ENCODE measurements around the gene ADPGK. TPM values are rescaled to one million over a fixed set of nuclear protein-coding genes. Genes with fewer than 3 reads are reported as not detected.
"Not testable (repeated sequence)": the region's sequence is repeated elsewhere in the genome, so short reads cannot be mapped to it uniquely, and the experiment has no call there.

Gene ADPGK
- total RNA-seq, 2 experiments from 2014 or later, result 66.0 to 69.9 TPM

GRCh38 chr15:72737061-72737460 is 46.5 kb downstream of the ADPGK start:
- DNase-seq, result no peak
- H3K4me3 Mint-ChIP-seq, result no peak overlapping the region
- H3K27ac Mint-ChIP-seq, result no peak overlapping the region
- H3K27me3 Mint-ChIP-seq, result no peaks in the 10 kb centered on the region
- no peaks in the 10 kb centered on the region for H3K9me3 Mint-ChIP-seq
- H3K36me3 Mint-ChIP-seq, result peaks cover 44% of the 10 kb centered on the region
- peaks cover 28% of the 10 kb centered on the region for H3K4me1 Mint-ChIP-seq

DNA sequence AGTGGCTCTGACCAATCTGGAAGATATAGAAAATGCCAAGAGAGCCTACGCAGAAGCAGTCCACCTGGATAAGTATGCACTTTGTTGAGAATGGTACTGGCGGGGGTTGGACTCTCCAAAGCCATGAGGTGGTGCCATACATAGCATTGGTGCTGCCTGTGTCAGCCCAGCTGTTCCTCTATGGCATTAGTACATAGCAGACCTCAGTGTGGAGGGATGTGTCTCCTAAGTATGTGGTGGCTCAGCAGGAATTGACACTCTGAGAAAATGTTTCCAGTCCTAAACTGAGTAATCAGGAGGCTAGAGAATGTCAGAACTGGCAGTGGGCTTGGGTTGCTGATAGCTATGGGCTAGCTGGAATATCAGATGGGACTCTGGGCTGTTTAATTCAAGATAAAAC is 48.4 kb downstream of the ADPGK start:
- H3K36me3 Mint-ChIP-seq, result peaks cover 38% of the 10 kb centered on the region

GRCh38 chr15:72733941-72734738 is 49.4 kb downstream of the ADPGK start:
- Mint-ChIP-seq H3K4me3 (no peak overlapping the region), H3K27ac (no peak overlapping the region), H3K36me3 (peaks cover 31% of the 10 kb centered on the region), H3K9me3 (no peaks in the 10 kb centered on the region), H3K4me1 (peaks cover 3% of the 10 kb centered on the region), H3K27me3 (no peaks in the 10 kb centered on the region)
- no peak for DNase-seq

More for the DNA sequence above, 48.4 kb downstream of the ADPGK start:
- Mint-ChIP-seq H3K27ac (no peak overlapping the region), H3K27me3 (no peaks in the 10 kb centered on the region), H3K9me3 (no peaks in the 10 kb centered on the region), H3K4me3 (no peak overlapping the region), H3K4me1 (peaks cover 10% of the 10 kb centered on the region)
- DNase-seq, result no peak

GRCh38 chr15:72732516-72732915 is 51.0 kb downstream of the ADPGK start:
- no peaks in the 10 kb centered on the region for H3K4me1 Mint-ChIP-seq
- H3K4me3 Mint-ChIP-seq, result no peak overlapping the region

GRCh38 chr15:72732086-72732485 is 51.5 kb downstream of the ADPGK start:
- DNase-seq, result no peak
- no peak overlapping the region for H3K4me3 Mint-ChIP-seq
- peaks cover 18% of the 10 kb centered on the region for H3K36me3 Mint-ChIP-seq
- H3K9me3 Mint-ChIP-seq, result no peaks in the 10 kb centered on the region
- no peaks in the 10 kb centered on the region for H3K4me1 Mint-ChIP-seq
- H3K27me3 Mint-ChIP-seq, result no peaks in the 10 kb centered on the region
- no peak overlapping the region for H3K27ac Mint-ChIP-seq

More at GRCh38 chr15:72732516-72732915, 51.0 kb downstream of the ADPGK start:
- peaks cover 22% of the 10 kb centered on the region for H3K36me3 Mint-ChIP-seq
- no peak for DNase-seq
- H3K9me3 Mint-ChIP-seq, result no peaks in the 10 kb centered on the region
- no peaks in the 10 kb centered on the region for H3K27me3 Mint-ChIP-seq
- H3K27ac Mint-ChIP-seq, result no peak overlapping the region

DNA sequence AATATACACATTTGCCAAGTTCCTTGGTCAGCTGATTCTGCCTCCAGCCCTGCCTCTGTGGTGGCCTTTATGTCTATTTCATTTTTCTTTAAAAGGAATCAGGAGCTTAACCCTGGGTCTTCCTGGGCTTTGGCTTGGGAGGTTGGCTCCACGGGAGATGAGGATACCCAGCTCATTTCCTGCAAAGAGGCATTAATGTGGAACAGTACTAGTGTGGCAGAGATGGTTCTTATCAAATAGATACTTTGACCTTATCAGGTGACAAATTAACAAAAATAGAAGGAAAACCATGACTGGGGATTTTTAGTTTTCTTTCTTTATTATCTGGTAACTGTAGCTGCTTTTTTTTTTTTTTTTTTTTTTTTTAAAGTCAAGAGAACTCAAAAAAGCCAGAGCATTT is 54.7 kb downstream of the ADPGK start:
- no peaks in the 10 kb centered on the region for H3K27me3 Mint-ChIP-seq
- no peaks in the 10 kb centered on the region for H3K9me3 Mint-ChIP-seq
- H3K27ac Mint-ChIP-seq, result no peak overlapping the region
- H3K36me3 Mint-ChIP-seq, result peaks cover 10% of the 10 kb centered on the region
- DNase-seq, result no peak
- no peaks in the 10 kb centered on the region for H3K4me1 Mint-ChIP-seq
- H3K4me3 Mint-ChIP-seq, result no peak overlapping the region

DNA sequence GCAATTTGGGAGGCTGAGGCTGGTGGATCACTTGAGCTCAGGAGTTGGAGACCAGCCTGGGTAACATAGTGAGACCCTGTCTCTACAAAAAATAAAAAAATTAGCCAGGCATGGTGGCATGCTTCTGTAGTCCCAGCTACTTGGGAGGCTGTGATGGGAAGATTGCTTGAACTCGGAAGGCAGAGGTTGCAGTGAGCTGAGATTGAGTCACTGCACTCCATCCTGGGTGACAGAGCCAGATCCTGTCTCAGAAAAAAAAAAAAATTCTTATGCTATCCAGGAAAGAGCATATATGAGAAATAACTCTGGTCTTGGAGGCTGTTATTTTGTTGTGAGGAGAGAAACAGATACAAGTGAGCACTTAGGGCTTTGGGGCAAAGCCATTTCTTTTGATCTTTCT is 55.3 kb downstream of the ADPGK start:
- DNase-seq, H3K4me1 Mint-ChIP-seq, H3K27me3 Mint-ChIP-seq, H3K27ac Mint-ChIP-seq, H3K4me3 Mint-ChIP-seq, H3K36me3 Mint-ChIP-seq, H3K9me3 Mint-ChIP-seq: not testable (repeated sequence)

- peaks cover 7% of the 10 kb centered on the region for H3K36me3 Mint-ChIP-seq
- no peak for DNase-seq
- no peaks in the 10 kb centered on the region for H3K9me3 Mint-ChIP-seq
- H3K27ac Mint-ChIP-seq, result no peak overlapping the region
- no peak overlapping the region for H3K4me3 Mint-ChIP-seq
- H3K27me3 Mint-ChIP-seq, result no peaks in the 10 kb centered on the region
- H3K4me1 Mint-ChIP-seq, result no peaks in the 10 kb centered on the region
Observed at GRCh38 chr15:72727154-72727553, 56.4 kb downstream of the ADPGK start.

DNA sequence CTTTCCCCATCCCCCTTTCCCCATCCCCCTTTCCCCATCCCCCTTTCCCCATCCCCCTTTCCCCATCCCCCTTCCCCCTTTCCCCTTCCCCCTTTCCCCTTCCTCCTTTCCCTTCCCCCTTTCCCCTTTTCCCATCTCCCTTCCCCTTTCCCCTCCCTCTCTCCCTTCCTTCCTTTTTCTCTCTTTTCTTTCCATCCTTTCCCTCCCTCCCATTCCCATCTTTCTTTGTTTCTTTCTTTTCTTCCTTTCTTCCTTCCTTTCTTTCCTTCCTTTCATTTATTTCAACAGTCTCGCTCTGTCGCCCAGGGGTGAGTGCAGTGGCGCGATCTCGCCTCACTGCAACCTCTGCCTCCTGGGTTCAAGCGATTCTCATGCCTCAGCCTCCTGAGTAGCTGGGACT is 57.7 kb downstream of the ADPGK start:
- H3K4me1 Mint-ChIP-seq, DNase-seq, H3K27ac Mint-ChIP-seq, H3K9me3 Mint-ChIP-seq, H3K4me3 Mint-ChIP-seq, H3K36me3 Mint-ChIP-seq, H3K27me3 Mint-ChIP-seq: not testable (repeated sequence)

GRCh38 chr15:72725446-72725845 is 58.1 kb downstream of the ADPGK start:
- no peak for DNase-seq
- no peaks in the 10 kb centered on the region for H3K9me3 Mint-ChIP-seq
- H3K27me3 Mint-ChIP-seq, result no peaks in the 10 kb centered on the region
- H3K4me3 Mint-ChIP-seq, result no peak overlapping the region
- peaks cover 3% of the 10 kb centered on the region for H3K36me3 Mint-ChIP-seq
- H3K27ac Mint-ChIP-seq, result no peak overlapping the region
- no peaks in the 10 kb centered on the region for H3K4me1 Mint-ChIP-seq

DNA sequence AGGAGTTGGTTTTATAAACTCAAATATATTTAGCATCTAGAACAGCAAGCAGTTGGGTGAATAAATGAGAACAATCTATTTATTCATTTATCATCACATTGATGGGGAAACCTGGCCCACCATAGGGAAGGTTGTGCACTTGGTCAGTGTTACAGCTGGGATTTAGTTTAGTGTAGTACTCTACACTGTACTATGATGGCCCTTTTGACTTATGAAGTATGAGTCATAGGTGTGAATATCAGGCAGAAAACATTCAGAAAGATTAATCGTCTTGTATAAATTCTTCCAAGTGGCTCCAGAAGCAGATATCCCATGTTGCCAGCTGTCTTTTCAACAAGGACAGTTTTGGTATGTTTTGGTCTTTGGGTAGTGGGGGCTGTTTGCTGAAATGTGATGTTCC is 59.5 kb downstream of the ADPGK start:
- Mint-ChIP-seq H3K4me3 (no peak overlapping the region), H3K27me3 (no peaks in the 10 kb centered on the region), H3K9me3 (no peaks in the 10 kb centered on the region), H3K4me1 (no peaks in the 10 kb centered on the region), H3K27ac (no peak overlapping the region), H3K36me3 (peaks cover 3% of the 10 kb centered on the region)
- no peak for DNase-seq

GRCh38 chr15:72722071-72722696 is 61.4 kb downstream of the ADPGK start:
- peaks cover 4% of the 10 kb centered on the region for H3K36me3 Mint-ChIP-seq
- H3K4me3 Mint-ChIP-seq, result no peak overlapping the region
- no peaks in the 10 kb centered on the region for H3K4me1 Mint-ChIP-seq
- no peaks in the 10 kb centered on the region for H3K27me3 Mint-ChIP-seq
- peak; percentile 50 for DNase-seq
- H3K9me3 Mint-ChIP-seq, result no peaks in the 10 kb centered on the region
- no peak overlapping the region for H3K27ac Mint-ChIP-seq

DNA sequence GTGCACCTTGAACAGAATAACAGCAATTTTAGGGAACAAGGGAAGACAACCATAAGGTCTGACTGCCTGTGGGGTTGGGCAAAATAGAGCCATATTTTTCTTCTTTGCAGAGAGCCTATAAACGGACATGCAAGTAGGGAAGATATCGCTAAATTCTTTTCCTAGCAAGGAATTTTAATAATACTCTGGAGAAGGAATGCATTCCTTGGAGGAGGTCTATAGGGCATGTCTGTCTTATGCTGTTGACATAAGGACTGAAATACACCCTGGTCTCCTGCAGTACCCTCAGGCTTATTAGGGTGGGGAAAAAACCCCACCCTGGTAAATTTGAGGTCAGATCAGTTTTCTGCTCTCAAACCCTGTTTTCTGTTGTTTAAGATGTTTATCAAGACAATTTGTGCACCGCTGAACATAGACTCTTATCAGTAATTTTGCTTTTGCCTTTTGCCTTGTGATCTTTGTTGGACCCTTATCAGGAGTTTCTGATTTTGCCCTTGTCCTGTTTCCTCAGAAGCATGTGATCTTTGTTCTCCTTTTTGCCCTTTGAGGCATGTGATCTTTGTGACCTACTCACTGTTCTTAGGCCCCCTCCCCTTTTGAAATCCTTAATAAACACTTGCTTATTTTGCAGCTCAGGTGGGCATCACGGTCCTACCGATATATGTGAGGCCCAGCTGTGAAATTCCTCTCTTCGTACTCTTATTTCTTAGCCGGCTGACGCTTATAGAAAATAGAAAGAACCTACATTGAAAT is 74.8 kb downstream of the ADPGK start:
- H3K4me1 Mint-ChIP-seq, H3K36me3 Mint-ChIP-seq, H3K9me3 Mint-ChIP-seq, H3K27me3 Mint-ChIP-seq, DNase-seq, H3K4me3 Mint-ChIP-seq, H3K27ac Mint-ChIP-seq: not testable (repeated sequence)

DNA sequence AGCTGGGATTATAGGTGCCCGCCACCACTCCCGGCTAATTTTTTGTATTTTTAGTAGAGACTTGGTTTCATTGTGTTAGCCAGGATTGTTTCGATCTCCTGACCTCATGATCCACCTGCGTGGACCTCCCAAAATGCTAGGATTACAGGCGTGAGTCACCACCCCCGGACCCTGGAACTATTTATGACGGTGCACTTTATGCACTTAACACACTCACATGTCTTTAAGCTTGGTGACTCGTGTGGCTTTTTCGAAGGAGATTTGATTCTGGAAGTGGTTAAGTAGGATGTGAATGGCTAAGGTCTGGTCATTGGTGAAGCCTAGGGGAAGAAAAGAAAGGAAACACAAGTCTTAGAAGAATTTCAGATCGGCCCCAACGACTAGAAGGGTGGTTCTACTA is 77.3 kb downstream of the ADPGK start:
- no peaks in the 10 kb centered on the region for H3K4me1 Mint-ChIP-seq
- peaks cover 2% of the 10 kb centered on the region for H3K36me3 Mint-ChIP-seq
- H3K4me3 Mint-ChIP-seq, result no peak overlapping the region
- no peak for DNase-seq
- H3K27me3 Mint-ChIP-seq, result no peaks in the 10 kb centered on the region
- H3K27ac Mint-ChIP-seq, result no peak overlapping the region
- no peaks in the 10 kb centered on the region for H3K9me3 Mint-ChIP-seq
